Stimulated activated CD4-positive, alpha-beta T cell treated with anti-CD3 and anti-CD28 coated beads, Interleukin-2, amount 100 ng/mL, for 4 hours (primary cell): ENCODE measurements around the gene NPC1.
"Not testable (repeated sequence)": the region's sequence is repeated elsewhere in the genome, so short reads cannot be mapped to it uniquely, and the experiment has no call there.

ENCODE experiments used
- DNase-seq: peaks from one replicate; pipeline ENCODE4 v3.0.0-alpha.2; 2020; ENCODE audit warnings: low read depth

The NPC1 gene

DNA sequence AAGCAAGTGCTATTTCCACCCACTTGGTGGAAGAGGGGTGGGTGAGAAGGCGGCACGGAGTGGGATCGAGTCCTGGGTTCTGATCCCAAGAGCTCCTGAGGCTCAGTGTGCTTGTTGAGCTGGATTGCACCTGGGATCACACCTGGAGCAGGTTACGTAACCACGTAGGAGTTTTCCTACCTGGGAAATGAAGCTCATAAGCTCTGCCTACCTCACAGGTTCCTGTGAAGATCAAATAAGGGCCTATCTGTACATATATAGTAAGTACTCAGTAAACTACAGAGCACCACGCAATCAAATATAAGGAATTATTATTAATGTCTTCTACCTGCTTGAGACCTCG, 11.0 kb downstream of the NPC1 start:
- DNase-seq, result no peak

DNA sequence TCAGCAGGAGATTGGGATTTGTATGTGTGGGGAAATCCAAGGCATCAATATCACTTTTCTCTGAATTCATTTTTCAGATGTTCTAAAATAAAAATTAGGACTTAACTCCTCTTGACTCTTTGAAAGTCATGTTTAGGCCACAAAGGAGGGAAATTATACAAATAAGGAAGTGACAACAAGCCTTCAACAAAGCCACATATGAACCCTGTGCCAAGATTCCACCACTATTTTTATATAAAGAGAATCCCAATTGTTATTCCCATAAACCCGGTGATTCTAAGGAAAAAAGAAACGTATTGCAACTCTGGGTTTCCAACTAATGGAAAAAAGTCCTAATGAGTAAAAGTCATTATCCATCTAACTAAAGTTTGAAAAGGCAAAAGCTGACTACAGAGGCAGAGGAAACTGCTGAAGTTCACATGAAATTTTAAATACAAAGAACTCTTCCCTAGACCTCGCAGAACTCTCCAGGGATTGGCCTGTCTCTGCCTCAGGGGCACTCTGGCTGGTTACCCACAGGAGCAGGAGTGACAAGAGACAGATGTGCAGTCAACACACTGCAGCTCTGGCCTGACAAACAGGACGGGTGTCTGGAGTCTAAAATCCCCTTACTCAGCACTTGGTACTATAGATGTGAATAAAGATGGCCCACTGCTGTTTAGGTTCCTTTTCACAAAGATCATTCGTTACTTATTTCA, 11.5 kb downstream of the NPC1 start:
- no peak for DNase-seq

DNA sequence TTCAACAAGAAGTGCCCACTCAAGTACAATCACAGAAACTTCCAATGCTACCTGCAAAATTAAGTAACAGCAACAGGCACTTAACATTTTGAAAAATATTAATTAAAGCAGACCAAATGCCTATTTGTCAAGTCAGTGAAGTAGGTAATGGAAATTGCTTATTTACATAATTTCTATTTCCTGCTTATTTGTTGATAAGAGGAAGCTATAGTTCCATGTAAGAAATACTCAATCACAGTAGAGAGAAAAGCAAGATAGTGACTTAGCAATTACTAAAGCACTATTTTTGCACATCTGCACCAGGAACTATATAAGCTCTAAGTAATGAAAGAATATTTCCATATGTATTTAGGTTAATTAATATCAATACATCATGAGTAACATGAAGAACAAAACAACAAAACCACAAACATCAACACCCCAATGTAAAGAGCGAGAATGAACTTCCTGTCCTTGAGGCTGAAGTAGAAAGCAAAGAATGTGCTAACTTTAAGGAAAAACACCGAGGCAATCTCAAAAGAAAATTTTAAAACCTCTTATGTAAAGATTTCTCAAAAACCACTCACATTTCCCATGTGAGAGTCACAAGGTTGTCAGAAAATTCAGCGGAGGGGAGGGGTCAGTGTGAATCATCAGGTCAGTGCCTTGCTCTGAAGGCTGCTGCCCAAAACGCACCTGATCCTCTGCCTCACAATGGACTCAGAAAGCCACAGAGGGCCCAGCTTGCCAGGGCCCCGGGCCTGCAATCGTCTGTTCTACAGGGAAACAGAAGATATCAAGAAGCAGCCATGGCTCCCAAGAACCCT, 12.5 kb downstream of the NPC1 start:
- no peak for DNase-seq

DNA sequence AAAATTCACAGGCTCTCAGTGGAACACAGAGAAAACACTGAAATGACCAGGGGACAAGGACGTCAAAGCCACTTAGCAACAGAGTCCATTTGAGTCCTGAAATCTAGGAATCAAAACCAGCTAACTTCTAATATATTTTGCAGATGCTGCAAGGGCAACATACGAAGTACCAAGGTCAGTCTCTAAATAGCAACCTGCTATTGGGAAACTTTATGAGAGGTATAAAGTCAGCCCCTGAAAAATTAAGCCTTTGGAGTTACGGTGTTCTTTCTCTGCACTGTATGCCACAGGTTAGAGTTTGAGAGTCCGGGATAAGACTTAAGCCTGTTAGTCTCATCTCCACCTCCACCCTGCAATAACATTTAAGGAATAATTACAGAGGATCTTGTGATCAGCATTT, 13.3 kb downstream of the NPC1 start:
- DNase-seq, result no peak

DNA sequence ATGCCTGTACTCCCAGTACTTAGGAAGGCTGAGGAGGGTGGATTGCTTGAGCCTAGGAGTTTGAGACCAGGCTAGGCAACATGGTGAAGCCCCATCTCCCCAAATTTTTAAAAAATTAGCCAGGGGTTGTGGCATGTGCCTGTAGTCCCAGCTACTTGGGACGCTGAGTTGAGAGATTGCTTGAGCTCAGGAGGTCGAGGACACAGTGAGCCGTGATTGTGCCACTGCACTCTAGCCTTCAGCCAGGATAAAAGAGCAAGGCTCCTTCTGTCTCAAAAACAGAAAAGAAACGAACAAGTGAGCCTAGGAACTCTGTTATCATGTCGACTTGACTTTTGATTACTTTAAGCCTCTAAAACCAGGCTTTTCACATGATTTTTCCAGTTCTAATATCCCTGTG, 13.7 kb downstream of the NPC1 start:
- DNase-seq, result no peak

DNA sequence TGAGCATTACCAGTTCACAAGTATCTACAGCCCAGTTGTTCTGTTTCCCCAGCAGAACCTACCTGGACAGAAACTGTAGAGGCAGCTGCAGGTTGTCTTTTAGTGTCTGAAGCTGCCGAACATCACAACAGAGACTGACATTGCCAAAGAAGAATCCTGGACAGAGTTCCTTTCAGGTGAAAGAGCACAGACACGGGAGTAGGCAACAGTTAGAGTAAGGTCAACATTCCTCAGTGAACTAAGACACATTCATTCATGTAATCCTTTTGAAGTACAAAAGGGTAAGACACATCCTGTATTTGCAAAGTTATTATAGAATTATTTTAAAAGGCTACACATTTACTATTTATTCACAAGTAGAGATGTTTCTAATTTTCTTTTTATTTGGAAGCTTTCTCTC, 14.3 kb downstream of the NPC1 start:
- no peak for DNase-seq

DNA sequence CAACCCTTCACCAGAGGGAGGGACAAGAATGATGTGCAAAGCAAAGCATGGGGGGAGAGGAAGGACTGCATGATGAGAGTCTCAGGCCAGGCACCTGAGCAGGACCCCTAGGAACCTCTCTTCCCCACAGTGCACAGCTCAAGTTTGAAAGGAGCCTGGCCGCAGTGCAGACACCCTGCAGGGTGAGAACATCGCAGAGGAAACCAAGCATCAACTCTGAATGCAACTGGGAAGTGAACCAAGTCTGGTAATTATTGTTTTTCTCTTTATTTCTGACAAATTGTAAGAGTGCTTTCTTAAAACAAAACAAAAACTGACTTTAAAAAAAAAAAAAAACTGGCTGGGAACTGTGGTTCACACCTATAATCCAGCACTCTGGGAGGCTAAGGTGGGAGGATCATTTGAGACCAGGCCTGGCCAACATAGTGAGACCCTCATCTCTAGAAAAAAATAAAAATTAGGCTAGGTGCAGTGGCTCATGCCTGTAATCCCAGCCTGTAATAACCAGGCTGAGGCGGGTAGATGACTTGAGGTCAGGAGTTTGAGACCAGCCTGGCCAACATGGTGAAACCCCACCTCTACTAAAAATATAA, 15.3 kb downstream of the NPC1 start:
- DNase-seq, result no peak

DNA sequence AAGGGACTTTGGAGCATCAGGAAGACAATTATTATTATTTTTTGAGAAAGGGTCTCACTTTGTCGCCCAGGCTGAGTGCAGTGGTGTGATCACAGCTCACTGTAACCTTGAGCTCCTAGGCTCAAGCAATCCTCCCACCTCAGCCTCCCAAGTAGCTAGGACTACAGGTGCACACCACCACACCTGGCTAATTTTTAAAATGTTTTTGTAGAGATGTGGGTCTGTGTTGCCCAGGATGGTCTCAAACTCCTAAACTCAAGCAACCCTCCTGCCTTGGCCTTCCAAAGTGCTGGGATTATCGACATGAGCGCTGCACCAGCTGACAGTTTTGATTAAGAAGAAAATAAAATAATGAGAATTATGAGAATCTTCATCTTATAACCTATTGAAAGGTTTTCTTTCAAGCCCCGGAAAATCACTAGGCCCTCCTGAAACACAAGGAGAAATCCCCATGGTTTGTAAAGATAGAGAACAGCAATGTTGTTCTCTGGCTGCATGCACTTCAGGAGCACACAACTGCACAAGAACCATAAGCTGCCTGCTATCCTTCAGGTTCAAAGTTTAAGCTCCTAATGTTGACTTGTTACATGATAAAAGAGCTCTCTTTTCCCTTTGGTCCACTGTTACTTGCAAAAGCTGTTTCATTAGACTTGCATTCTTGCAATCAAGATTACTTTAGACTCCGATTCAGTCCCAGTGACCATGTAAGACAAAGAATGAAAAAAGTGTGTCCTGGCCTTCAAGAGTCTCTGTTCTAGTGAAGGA, 16.8 kb downstream of the NPC1 start:
- DNase-seq, result no peak

DNA sequence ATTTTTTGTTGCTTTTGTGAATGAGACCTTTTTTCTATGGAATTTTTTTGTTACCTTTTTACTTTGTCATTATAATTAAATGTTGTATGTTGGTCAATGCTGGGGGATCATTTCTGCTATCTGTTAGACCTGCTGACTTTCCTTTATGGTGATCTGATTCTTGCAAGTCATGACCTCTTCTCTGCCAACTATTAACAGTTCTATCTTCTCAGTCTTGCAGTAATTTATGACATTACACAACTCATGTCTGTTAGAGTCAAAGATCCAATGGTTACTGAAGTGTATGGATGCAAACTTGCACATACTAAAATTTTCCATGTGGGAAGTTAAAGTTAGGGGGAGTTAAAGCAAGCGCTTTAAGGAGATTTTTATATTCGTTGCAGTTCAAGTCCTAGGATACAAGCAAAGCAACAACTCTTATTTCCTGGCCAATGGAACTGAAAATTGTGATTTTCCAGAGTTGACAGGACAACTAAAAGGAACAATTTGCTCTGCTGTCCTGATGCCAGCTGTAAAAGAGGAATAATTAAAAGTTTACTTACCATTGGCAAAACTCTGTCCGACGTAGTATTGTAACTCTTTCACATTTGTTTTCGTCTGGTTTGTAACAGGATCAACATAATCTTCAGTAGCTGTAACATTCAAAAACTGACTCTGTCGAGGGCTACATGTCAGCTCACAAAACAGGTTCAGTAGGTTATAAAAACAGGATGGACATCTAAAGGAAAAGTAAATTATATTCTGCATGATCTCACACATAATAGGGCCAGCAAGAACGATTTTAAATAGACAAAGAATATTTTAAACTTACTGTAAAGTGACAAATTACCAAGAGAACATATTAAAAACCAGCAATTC, 17.8 kb downstream of the NPC1 start:
- DNase-seq, result no peak

DNA sequence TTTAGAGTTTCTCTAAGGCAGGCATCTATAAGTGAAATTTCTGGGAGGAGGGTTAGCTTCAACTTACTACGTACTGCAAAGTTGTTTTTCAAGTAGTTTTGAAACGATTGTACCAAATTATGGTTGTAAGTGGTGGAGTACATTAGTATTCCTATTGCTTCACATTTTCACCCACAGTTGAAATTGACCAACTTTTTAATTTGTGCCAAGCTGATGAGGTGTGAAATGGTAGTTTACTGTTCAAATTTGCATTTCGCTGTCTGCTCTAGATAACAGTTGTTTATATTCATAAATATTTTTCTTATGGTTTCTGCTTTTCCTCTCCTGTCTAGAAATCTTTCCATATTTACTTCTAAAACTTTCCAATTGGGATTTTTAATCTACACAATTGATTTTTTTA, 18.6 kb downstream of the NPC1 start:
- no peak for DNase-seq

DNA sequence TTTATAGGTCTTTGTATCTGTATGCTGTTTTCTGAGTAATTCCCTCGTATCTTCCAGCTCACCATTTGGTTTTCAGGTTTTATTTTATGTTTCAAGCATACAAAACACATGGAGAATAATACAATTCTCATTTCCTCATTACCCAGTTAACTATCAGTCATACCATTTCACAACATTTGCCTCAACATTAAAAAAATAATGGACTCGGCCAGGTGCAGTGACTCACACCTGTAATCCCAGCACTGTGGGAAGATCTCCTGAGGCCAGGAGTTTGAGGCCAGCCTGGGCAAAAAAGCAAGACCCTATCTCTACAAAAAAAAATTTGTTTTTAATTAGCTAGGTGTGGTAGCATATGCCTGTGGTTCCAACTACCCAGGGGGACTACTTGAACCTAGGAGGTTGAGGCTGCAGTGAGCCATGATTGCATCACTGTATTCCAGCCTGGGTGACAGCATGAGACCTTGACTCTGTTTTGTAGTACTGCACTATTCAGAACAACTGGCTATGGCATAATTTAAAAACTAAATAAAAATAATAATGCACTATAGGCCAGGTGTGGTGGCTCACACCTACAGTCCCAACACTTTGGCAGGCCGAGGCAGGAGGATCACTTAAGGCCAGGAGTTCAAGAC, 20.3 kb downstream of the NPC1 start:
- no peak for DNase-seq

DNA sequence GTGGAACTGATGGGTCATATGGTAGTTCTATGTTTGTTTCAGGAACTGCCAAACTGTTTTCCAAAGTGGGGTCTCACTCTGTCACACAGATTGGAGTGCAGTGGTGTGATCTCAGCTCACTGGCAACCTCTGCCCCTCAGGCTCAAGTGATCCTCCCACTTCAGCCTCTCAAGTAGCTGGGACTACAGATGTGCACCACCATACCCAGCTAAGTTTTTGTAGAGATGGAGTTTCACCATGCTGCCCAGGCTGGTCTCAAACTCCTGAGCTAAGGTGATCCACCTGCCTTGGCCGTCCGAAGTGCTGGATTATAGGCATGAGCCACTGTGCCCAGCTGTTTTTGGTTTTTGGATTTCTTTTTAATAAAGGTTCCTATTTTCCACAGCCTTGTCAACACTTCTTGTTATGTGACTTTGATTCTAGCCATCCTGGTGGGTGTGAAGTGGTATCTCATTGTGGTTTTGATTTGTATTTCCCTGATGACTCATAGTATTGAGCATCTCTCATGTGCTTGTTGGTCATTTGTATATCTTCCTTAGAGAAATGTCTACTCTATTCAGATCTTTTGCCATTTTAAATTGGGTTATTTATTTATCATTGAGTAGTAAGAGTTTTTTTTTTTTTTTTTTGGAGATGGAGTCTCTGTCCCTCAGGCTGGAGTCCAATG, 22.8 kb downstream of the NPC1 start:
- DNase-seq, result no peak

DNA sequence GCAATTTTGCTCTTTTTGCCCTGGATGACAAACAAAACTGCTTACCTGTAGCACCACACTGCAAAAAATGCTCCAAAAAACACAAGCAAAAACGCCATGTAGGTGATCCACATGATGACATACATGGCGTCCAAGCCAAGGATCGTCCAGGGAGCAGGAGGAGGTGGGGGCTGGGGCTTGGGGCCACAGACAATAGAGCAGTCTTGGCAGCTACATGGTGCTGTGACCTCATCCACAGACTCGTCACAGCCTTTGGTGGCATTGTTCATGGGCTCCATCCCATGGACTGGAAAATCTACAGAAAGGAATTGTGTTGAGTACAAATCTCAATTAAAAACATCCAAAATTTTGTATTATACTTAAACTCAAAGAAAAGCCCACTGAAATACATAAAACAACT, 26.1 kb downstream of the NPC1 start:
- DNase-seq, result no peak

DNA sequence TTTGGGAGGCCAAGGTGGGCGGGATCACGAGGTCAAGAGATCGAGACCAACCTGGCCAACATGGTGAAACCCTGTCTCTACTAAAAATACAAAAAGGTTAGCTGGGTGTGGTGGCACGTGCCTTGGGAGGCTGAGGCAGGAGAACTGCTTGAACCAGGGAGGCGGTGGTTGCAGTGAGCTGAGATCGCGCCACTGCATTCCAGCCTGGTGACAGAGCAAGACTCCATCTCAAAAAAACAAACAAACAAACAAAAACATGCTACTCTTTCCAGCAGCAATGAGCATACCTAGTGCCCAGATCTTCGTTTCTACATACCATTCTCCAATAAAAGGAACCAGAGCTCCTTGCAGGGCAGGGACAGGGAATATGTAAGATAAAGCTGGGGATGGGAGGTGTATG, 28.8 kb downstream of the NPC1 start:
- not testable (repeated sequence) for DNase-seq

DNA sequence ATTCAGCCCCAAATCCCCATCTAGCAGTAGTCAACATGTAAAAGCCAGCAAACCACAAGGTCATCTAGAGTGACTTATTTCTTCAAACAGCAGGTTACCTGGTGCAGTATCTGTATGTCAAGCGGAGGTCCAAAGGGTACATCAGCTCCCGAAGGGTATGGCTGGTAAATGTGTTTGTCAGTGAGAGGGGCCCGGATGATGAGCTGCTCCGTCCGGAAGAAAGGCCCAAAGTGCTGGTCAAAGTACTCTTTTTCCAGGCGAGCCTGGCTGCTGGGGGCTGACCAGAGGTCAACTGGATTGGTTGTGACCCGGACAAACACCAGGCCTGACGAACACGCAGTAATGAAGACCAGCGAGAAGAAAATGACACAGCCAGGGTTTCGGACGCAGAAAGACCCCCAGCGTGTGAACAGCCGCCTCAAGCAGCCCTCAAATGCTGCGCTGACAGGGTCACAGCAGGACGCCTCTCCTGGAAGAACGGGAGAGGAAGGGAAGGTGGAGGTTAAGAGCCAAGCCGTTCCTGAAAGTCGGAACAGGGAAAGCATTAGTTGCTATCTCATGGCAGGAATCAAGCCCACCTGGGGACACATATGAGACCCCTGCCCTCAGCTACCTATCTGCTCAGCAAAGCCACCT, 30.0 kb downstream of the NPC1 start:
- DNase-seq, result no peak

DNA sequence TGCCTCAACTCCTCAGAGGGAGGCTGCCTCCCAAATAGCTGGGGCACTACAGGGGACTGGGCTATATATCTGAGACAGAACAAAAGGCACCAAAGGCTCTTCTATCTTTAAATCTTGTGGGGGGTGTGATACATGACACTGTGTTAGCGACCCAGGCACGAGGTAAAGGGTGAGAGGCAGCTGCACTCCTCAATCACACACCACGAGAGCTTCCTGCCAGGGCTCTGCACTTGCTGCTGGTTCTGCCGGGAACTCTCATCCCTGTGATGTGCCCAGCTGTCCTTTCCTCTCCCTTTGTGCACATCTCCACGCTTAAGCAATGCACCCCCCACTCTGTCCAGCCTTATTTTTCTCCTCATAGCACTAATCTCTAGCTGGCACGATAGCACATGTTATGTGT, 32.4 kb downstream of the NPC1 start:
- no peak for DNase-seq

DNA sequence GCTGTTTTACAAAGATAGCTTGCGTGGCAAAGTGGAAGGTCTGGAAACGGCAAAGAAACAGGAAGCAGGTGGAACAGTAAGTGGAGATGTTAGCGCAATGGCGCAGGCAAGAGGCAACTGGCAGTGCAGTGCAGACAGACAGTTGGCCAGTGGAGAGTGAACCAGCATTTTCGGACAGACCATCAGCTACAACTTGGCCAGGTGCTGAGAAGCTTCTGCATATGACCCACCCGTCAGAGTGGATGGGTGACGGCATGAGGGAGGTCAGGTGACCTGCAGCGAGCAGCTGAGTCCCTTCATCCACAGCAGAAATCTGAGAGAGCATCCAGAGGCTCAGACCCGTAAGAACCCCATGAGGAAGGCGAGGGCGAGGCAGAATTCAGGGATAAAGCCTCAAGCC, 33.8 kb downstream of the NPC1 start:
- DNase-seq, result no peak

DNA sequence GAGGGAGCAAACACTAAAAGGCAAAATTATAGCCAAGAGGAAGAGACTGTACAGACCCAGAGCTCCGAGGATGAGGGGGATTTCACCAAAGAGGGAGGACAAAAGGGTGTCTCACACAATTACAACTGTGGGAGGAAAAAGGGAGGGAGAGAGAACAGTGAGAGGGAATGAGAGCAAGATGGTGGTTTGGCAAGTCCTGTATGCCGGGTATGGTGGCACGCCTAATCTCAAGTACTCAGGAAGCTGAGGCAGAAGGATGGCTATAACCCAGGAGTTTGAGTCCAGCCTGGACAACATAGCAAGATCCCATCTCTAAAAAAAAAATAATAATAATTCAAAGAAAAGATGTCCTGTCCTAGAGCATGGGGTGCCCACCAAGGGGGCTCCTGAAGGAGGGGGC, 34.3 kb downstream of the NPC1 start:
- no peak for DNase-seq

DNA sequence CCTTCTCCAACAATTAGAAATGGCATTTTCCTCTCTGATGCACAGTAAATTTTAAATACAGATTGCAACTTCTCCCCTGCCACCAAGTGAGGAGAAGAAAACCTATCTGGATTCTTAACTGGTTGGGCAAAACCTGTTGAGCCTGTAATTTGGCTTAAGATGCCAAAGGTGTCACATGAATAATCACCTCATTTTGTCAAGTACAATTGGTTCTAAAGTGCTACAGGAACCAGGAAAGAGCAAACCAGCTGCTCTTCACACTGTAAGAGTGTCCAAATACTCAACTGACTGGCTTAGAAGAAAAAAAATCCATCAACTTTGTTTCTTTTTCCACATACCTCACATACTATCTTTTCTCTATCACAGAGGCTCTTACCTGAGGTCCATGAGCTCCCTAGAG, 35.4 kb downstream of the NPC1 start:
- DNase-seq, result no peak

DNA sequence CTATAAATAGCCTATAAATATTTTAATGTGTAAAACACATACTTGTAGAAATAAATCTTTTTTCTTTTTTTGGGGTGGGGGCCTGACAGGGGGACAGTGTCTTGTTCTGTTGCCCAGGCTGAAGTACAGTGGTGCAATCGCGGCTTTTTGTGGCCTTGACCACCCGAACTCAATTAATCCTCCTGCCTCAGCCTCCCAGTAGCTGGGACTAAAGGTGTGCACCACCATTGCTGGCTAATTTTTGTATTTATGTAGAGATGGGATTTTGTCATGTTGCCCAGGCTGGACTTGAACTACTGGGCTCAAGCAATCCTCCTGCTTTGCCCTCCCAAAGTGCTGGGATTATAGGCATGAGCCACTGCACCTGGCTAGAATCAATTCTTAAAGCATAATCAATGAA, 37.6 kb downstream of the NPC1 start:
- no peak for DNase-seq
